ENCODE data around the gene AIPL1. TPM values are rescaled to one million over a fixed set of nuclear protein-coding genes. Genes with fewer than 3 reads are reported as not detected.

AIPL1 gene
- total and polyA plus RNA-seq, 2 of the 13 experiments (the other 11 are each of a cell fraction or from before 2014, with no cell fraction given), result not detected

- POLR2A ChIA-PET, result no interaction called here
- Histone ChIP-seq H3K27me3 (ENCODE audit: control insufficient read depth in 1 of 2, insufficient read depth in 2 of 2, low read length in 2 of 2) (peaks cover 2 to 7% of the 10 kb centered on the region in 2 experiments; a peak in 3 of 5 replicates), H3K27ac (ENCODE audit: extremely low read length, insufficient read depth, low read length) (no peak overlapping the region), H3K4me1 (ENCODE audit: insufficient read depth, low read length) (no peaks in the 10 kb centered on the region), H3K36me3 (replicated peaks in 1 of 2; ENCODE audit: control insufficient read depth in 1 of 2, insufficient read depth in 2 of 2, low read length in 2 of 2) (no peaks in the 10 kb centered on the region), H3K4me3 (replicated peaks in 1 of 3; ENCODE audit: insufficient read depth in 1 of 3, low read depth in 2 of 3, low read length in 3 of 3) (no peak overlapping the region), H2AFZ (ENCODE audit: low read length) (no peak overlapping the region), H3K9me3 (ENCODE audit: low read length) (peaks cover 13% of the 10 kb centered on the region), H3K9ac (ENCODE audit: insufficient read depth, low read depth, low read length) (no peak overlapping the region), H4K20me1 (ENCODE audit: insufficient read depth, low read length) (no peaks in the 10 kb centered on the region), H3K4me2 (ENCODE audit: low read depth, low read length) (no peak overlapping the region), H3K79me2 (ENCODE audit: insufficient read depth, low read length) (no peaks in the 10 kb centered on the region)
- intact Hi-C loops (cut with micrococcal nuclease; ENCODE audit: unreplicated experiment), result no loop called here
- CTCF ChIA-PET (ENCODE audit: low intra/inter-chr PET ratio, low total read pairs), result no interaction called here
- DNase-seq (ENCODE audit: low spot score) (no peak), FAIRE-seq (no peak), ATAC-seq (no peak)
- BruUV-seq (replicated peaks), result no TSS peak
- in situ Hi-C loops (cut with HindIII; ENCODE audit: extremely low pct_ligation_motif_present, low pct_unique_long_range_greater_than_20kb), result no loop called here
- TF ChIP-seq ZNF367 (CRISPR knock-in tag; IDR thresholded peaks at IDR 0.05; ENCODE audit: borderline replicate concordance) (no peak), RAD21 (CRISPR knock-in tag; IDR thresholded peaks at IDR 0.05) (no peak), KMT2B (CRISPR knock-in tag; IDR thresholded peaks at IDR 0.05) (no peak), NKX3-1 (CRISPR knock-in tag; IDR thresholded peaks at IDR 0.05) (no peak), SIN3A (IDR thresholded peaks at IDR 0.05; ENCODE audit: borderline replicate concordance, low read depth, low read length) (no peak), PAF1 (CRISPR knock-in tag; IDR thresholded peaks at IDR 0.05) (no peak), DMTF1 (CRISPR knock-in tag; IDR thresholded peaks at IDR 0.05) (no peak), ZNF18 (CRISPR knock-in tag; IDR thresholded peaks at IDR 0.05; ENCODE audit: insufficient replicate concordance) (no peak), ZNF446 (CRISPR knock-in tag; IDR thresholded peaks at IDR 0.05) (no peak), PLSCR1 (CRISPR knock-in tag; IDR thresholded peaks at IDR 0.05; ENCODE audit: borderline replicate concordance) (no peak), JUNB (CRISPR knock-in tag; IDR thresholded peaks at IDR 0.05; ENCODE audit: borderline replicate concordance) (no peak), NCOA2 (CRISPR knock-in tag; IDR thresholded peaks at IDR 0.05) (no peak), IRX3 (CRISPR knock-in tag; IDR thresholded peaks at IDR 0.05; ENCODE audit: borderline replicate concordance, low read depth) (no peak), ELF3 (CRISPR knock-in tag; IDR thresholded peaks at IDR 0.05) (no peak), MBD4 (IDR thresholded peaks at IDR 0.05; ENCODE audit: borderline replicate concordance, low read length) (no peak), ZNF232 (CRISPR knock-in tag; IDR thresholded peaks at IDR 0.05; ENCODE audit: borderline replicate concordance) (no peak), KLF16 (CRISPR knock-in tag; IDR thresholded peaks at IDR 0.05) (no peak), DZIP1 (CRISPR knock-in tag; IDR thresholded peaks at IDR 0.05) (no peak), CCDC6 (CRISPR knock-in tag; IDR thresholded peaks at IDR 0.05) (no peak)
These were observed 4.2 kb downstream of the AIPL1 start for GRCh38 chr17:6430769-6431168.
